Endothelial cell of umbilical vein (primary cell): ENCODE results near the gene SMCO2. TPM values are rescaled to one million over a fixed set of nuclear protein-coding genes. Genes with fewer than 3 reads are reported as not detected.

ENCODE experiments used
- BruUV-seq: library from RNA; stranded (reverse); fragments of 400-500 nt; replicated peaks from 2 replicates; lab custom pipeline; 2021; lab: Mats Ljungman, UMichigan
- CTCF ChIA-PET: fragments of 300-600, 350-600 bp; sonication (Branson Sonifier 250); formaldehyde crosslinking; loops from one replicate; lab custom pipeline; 2021; ENCODE audit warnings: antibody characterized with exemption, inconsistent platforms; lab: Charles Lee
- POLR2A ChIA-PET: fragments of 300-600, 350-600 bp; sonication (Branson Sonifier 250); formaldehyde crosslinking; loops from one replicate; lab custom pipeline; 2021; ENCODE audit warnings: antibody characterized with exemption, inconsistent platforms; lab: Charles Lee
- DNase-seq: peaks from one replicate; pipeline ENCODE4 v3.0.0-alpha.2; 2011; ENCODE audit warnings: low read depth, low spot score
- FAIRE-seq: peaks from 2 replicates; lab custom pipeline; 2011; peaks lifted over from hg19 to GRCh38; lab: Jason Lieb, UNC
- H2AFZ ChIP-seq: 2 replicates; pipeline ENCODE4 v1.6.0; 2012; ENCODE audit warnings: low read depth, low read length, control low read depth, inconsistent platforms
- H3K27ac ChIP-seq: 2 replicates; pipeline ENCODE4 v1.5.1; 2011; ENCODE audit warnings: low read depth, mild to moderate bottlenecking, control low read depth, low read length, moderate library complexity; ENCODE audit not compliant: insufficient read depth
- H3K27me3 ChIP-seq, 2 experiments: 2 replicates each; pipeline versions ENCODE4 v1.6.0 to v1.6.1; 2011; ENCODE audit warnings: low read length in 2 of 2, mixed read lengths in 1 of 2; ENCODE audit not compliant: control insufficient read depth in 2 of 2, insufficient read depth in 2 of 2
- H3K36me3 ChIP-seq, 2 experiments: 2 replicates in 1 of 2; 3 replicates in 1 of 2; pipeline ENCODE4 v1.5.1; 2011; ENCODE audit warnings: low read length in 2 of 2, mild to moderate bottlenecking in 1 of 2, moderate library complexity in 1 of 2; ENCODE audit not compliant: control insufficient read depth in 2 of 2, insufficient read depth in 2 of 2; ENCODE audit errors: extremely low read depth in 1 of 2
- H3K4me1 ChIP-seq: 3 replicates; pipeline ENCODE4 v1.5.1; 2011; ENCODE audit warnings: mild to moderate bottlenecking, low read length; ENCODE audit not compliant: control insufficient read depth, insufficient read depth; ENCODE audit errors: extremely low read depth
- H3K4me2 ChIP-seq: 2 replicates; pipeline ENCODE4 v1.6.1; 2011; ENCODE audit warnings: low read length, control low read depth, mixed read lengths; ENCODE audit not compliant: insufficient read depth
- H3K4me3 ChIP-seq, 3 experiments: fragments of 200-600 bp in 1 of 3; sonication (generic), shearing (Covaris generic) in 1 of 3; replicated peaks in 1 of 3; 2 replicates each; pipeline ENCODE4 v1.5.1; 2011 to 2016; ENCODE audit warnings: control low read depth in 3 of 3, low read length in 3 of 3, mild to moderate bottlenecking in 2 of 3, inconsistent platforms in 1 of 3, low read depth in 1 of 3, moderate library complexity in 1 of 3; ENCODE audit not compliant: insufficient read depth in 1 of 3
- H3K79me2 ChIP-seq: 2 replicates; pipeline ENCODE4 v1.6.0; 2012; ENCODE audit warnings: low read length, inconsistent platforms; ENCODE audit not compliant: control insufficient read depth, insufficient read depth
- H3K9ac ChIP-seq: replicated peaks from 2 replicates; pipeline ENCODE3; 2011; ENCODE audit warnings: low read length, control low read depth; ENCODE audit not compliant: insufficient read depth; ENCODE audit errors: extremely low read depth
- H3K9me1 ChIP-seq: replicated peaks from 3 replicates; pipeline ENCODE4 v1.6.0; 2011; ENCODE audit warnings: mild to moderate bottlenecking, low read length; ENCODE audit not compliant: control insufficient read depth, insufficient read depth; ENCODE audit errors: extremely low read depth
- H3K9me3 ChIP-seq: replicated peaks from 2 replicates; pipeline ENCODE4 v1.5.1; 2012; ENCODE audit warnings: low read length, inconsistent platforms; ENCODE audit not compliant: control insufficient read depth, insufficient read depth
- H4K20me1 ChIP-seq: replicated peaks from 2 replicates; pipeline ENCODE3; 2011; ENCODE audit warnings: mild to moderate bottlenecking, low read length; ENCODE audit not compliant: control insufficient read depth, insufficient read depth; ENCODE audit errors: extremely low read depth
- CTCF ChIP-seq, 2 donors: IDR thresholded peaks; 1 replicate in 1 of 2; 2 replicates in 1 of 2; pipeline ENCODE4 v1.5.1; 2011; ENCODE audit warnings: low read length in 2 of 2, mild to moderate bottlenecking in 2 of 2, moderate library complexity in 2 of 2, control low read depth in 1 of 2, inconsistent platforms in 1 of 2, low read depth in 1 of 2; ENCODE audit not compliant: insufficient read depth in 1 of 2; ENCODE audit errors: extremely low read depth in 1 of 2
- EZH2 ChIP-seq: IDR thresholded peaks from 2 replicates; pipeline ENCODE4 v1.6.1; 2012; ENCODE audit warnings: borderline replicate concordance, low read depth, mild to moderate bottlenecking, moderate library complexity, low read length, inconsistent platforms; ENCODE audit not compliant: severe bottlenecking
- FOS ChIP-seq: IDR thresholded peaks from 2 replicates; pipeline ENCODE4 v1.6.1; 2011; ENCODE audit warnings: mild to moderate bottlenecking, low read length, moderate library complexity, borderline replicate concordance; ENCODE audit not compliant: insufficient read depth
- GATA2 ChIP-seq: IDR thresholded peaks from 2 replicates; pipeline ENCODE4 v1.7.0; 2011; ENCODE audit warnings: low read depth, mild to moderate bottlenecking, moderate library complexity, mixed read lengths, low read length; ENCODE audit not compliant: insufficient read length, insufficient read depth
- JUN ChIP-seq: IDR thresholded peaks from 2 replicates; pipeline ENCODE4 v1.6.1; 2011; ENCODE audit warnings: borderline replicate concordance, low read depth; ENCODE audit not compliant: insufficient read length, insufficient read depth
- MAX ChIP-seq: IDR thresholded peaks from 2 replicates; pipeline ENCODE4 v1.6.1; 2011; ENCODE audit not compliant: insufficient read depth, insufficient read length
- MYC ChIP-seq: IDR thresholded peaks from one replicate; pipeline ENCODE4 v1.6.1; 2011; ENCODE audit warnings: mild to moderate bottlenecking, low read depth, low read length
- POLR2A ChIP-seq: IDR thresholded peaks from 2 replicates; pipeline ENCODE4 v1.6.1; 2012; ENCODE audit warnings: low read depth, mild to moderate bottlenecking, control low read depth, low read length
- POLR2AphosphoS5 ChIP-seq: IDR thresholded peaks from 2 replicates; pipeline ENCODE4 v1.6.1; 2012; ENCODE audit warnings: low read depth, mild to moderate bottlenecking, control low read depth, low read length, moderate library complexity; ENCODE audit not compliant: insufficient read depth
- dilution Hi-C: fragments of 300-500 bp; cut with MboI; formaldehyde crosslinking; loops from one replicate; pipeline ENCODE4 v1.15.0; 2019; ENCODE audit warnings: low sequenced_read_pairs; ENCODE audit not compliant: extremely low pct_ligation_motif_present
- intact Hi-C: fragments of 100-400 bp; cut with micrococcal nuclease; formaldehyde crosslinking; loops from one replicate; pipeline ENCODE4 v1.10.0; 2022
- polyA plus RNA-seq, 4 experiments: library from polyadenylated mRNA; depleted of rRNA in 3 of 4; stranded (reverse) in 3 of 4; unstranded in 1 of 4; fragments of >200 nt; gene quantifications; 2 replicates each; pipeline versions ENCODE4 v1.2.1 to v1.2.3, GENCODE V29; 2011 to 2012; ENCODE audit warnings: missing spikeins in 1 of 4
- total RNA-seq: library from RNA; stranded (reverse); gene quantifications from 2 replicates; pipeline ENCODE4 v1.2.3, GENCODE V29; 2021

The SMCO2 gene
- total and polyA plus RNA-seq, 2 donors (not counting 3 experiments of a cell fraction or from before 2014, with no cell fraction given) = 0.33 to 0.49 TPM

GRCh38 chr12:27464220-27464554 is 17.7 kb downstream of the SMCO2 start:
- H3K4me1 ChIP-seq = peaks cover 40% of the 10 kb centered on the region
- FAIRE-seq = no peak
- no peak for DNase-seq
- no peaks in the 10 kb centered on the region for H3K79me2 ChIP-seq
- H3K4me2 ChIP-seq = no peak overlapping the region
- H3K4me3 ChIP-seq = no peak overlapping the region
- ChIA-PET POLR2A (no interaction called here), CTCF (interaction anchor here (1.0 to 1.3 kb wide), 2 partner anchors 30 to 100 kb away, joined by 3 read pairs; no protein-coding TSS in a partner anchor)
- no peak overlapping the region for H3K9ac ChIP-seq
- no peaks in the 10 kb centered on the region for H3K27me3 ChIP-seq
- H3K9me1 ChIP-seq = no peaks in the 10 kb centered on the region
- BruUV-seq = no TSS peak
- no peaks in the 10 kb centered on the region for H4K20me1 ChIP-seq
- H3K27ac ChIP-seq = no peak overlapping the region
- no peaks in the 10 kb centered on the region for H3K36me3 ChIP-seq
- TF ChIP-seq EZH2 = no peak
- no peak for TF ChIP-seq FOS
- TF ChIP-seq CTCF (IDR thresholded peaks at IDR 0.05; ENCODE audit: extremely low read depth in 1 of 2, insufficient read depth in 1 of 2, low read depth in 1 of 2, low read length in 2 of 2) = no peak
- no peak for TF ChIP-seq GATA2
- no peak for TF ChIP-seq POLR2AphosphoS5
- no peak for TF ChIP-seq JUN
- TF ChIP-seq POLR2A = no peak
- TF ChIP-seq MYC = no peak
- TF ChIP-seq MAX = no peak
- dilution Hi-C loops = no loop called here
- intact Hi-C loops = loop anchor here (5.0 kb wide), 1 partner anchor 153 kb away; no protein-coding TSS in a partner anchor
- no peaks in the 10 kb centered on the region for H3K9me3 ChIP-seq
- H2AFZ ChIP-seq = no peak overlapping the region
